B cell (primary cell): ENCODE measurements around the gene ANKRD42. TPM values are rescaled to one million over a fixed set of nuclear protein-coding genes. Genes with fewer than 3 reads are reported as not detected.

Experiments used
- ATAC-seq: fragments of 200-7000 bp; cut with Tn5 transposase; one replicate; pipeline ENCODE4 v1.10.0; 2021; ENCODE audit warnings: low read depth, mild to moderate bottlenecking, moderate number of reproducible peaks, moderate library complexity
- CTCF ChIA-PET: fragments of 350-600 bp; sonication (Branson Sonifier 250); formaldehyde crosslinking; loops from one replicate; lab custom pipeline; 2021; ENCODE audit warnings: antibody characterized with exemption, inconsistent platforms; lab: Charles Lee
- POLR2A ChIA-PET: fragments of 350-600 bp; sonication (Branson Sonifier 250); formaldehyde crosslinking; loops from one replicate; lab custom pipeline; 2021; ENCODE audit warnings: antibody characterized with exemption; lab: Charles Lee
- DNase-seq: peaks from one replicate; pipeline ENCODE4 v3.0.0; 2013
- H2AFZ ChIP-seq: 2 replicates; pipeline ENCODE4 v1.6.1; 2012; ENCODE audit warnings: mild to moderate bottlenecking, low read depth, low read length; ENCODE audit not compliant: insufficient read depth, poor library complexity, severe bottlenecking
- H3K27ac ChIP-seq, 2 donors: 1 replicate in 1 of 2; 2 replicates in 1 of 2; pipeline ENCODE4 v1.5.1; 2012 to 2013; ENCODE audit warnings: low read length in 2 of 2, mild to moderate bottlenecking in 2 of 2, moderate library complexity in 1 of 2
- H3K27me3 ChIP-seq, 4 experiments: fragments of 200-600 bp in 1 of 4; sonication (generic) in 1 of 4; replicated peaks in 1 of 4; 1 replicate in 2 of 4; 2 replicates in 2 of 4; pipeline versions ENCODE4 v1.6.1 to v1.7.0; 2013 to 2016; ENCODE audit warnings: low read length in 3 of 4, mild to moderate bottlenecking in 2 of 4, mixed read lengths in 1 of 4, moderate library complexity in 1 of 4; ENCODE audit not compliant: insufficient read depth in 4 of 4, control insufficient read depth in 3 of 4; ENCODE audit errors: control extremely low read depth in 1 of 4
- H3K36me3 ChIP-seq, 2 experiments: replicated peaks in 1 of 2; 1 replicate in 1 of 2; 2 replicates in 1 of 2; pipeline versions ENCODE4 v1.6.1 to v1.7.1; 2013; ENCODE audit warnings: low read length in 1 of 2; ENCODE audit not compliant: insufficient read depth in 2 of 2, control insufficient read depth in 1 of 2; ENCODE audit errors: control extremely low read depth in 1 of 2, extremely low read depth in 1 of 2
- H3K4me1 ChIP-seq, 2 donors: fragments of 200-600 bp in 1 of 2; sonication (generic) in 1 of 2; 1 replicate in 1 of 2; 2 replicates in 1 of 2; pipeline versions ENCODE4 v1.5.1 to v1.6.1; 2013 to 2017; ENCODE audit warnings: low read length in 2 of 2; ENCODE audit not compliant: control insufficient read depth in 2 of 2, insufficient read depth in 2 of 2
- H3K4me2 ChIP-seq: replicated peaks from 2 replicates; pipeline ENCODE3; 2012; ENCODE audit warnings: mild to moderate bottlenecking, low read depth, low read length; ENCODE audit not compliant: poor library complexity, severe bottlenecking
- H3K4me3 ChIP-seq, 5 experiments: fragments of 200-600 bp in 1 of 5; sonication (generic) in 1 of 5; 1 replicate in 3 of 5; 2 replicates in 2 of 5; pipeline versions ENCODE4 v1.5.1 to v1.7.0; 2011 to 2016; ENCODE audit warnings: low read length in 4 of 5, mild to moderate bottlenecking in 4 of 5, low read depth in 2 of 5, control low read depth in 1 of 5, moderate library complexity in 1 of 5; ENCODE audit not compliant: insufficient read depth in 1 of 5; ENCODE audit errors: control extremely low read depth in 1 of 5, extremely low read depth in 1 of 5
- H3K79me2 ChIP-seq: fragments of 200-600 bp; sonication (generic); one replicate; pipeline ENCODE4 v1.6.0; 2016; ENCODE audit warnings: low read length; ENCODE audit not compliant: control insufficient read depth, insufficient read depth
- H3K9ac ChIP-seq: fragments of 200-600 bp; sonication (generic); 2 replicates; pipeline ENCODE4 v1.6.1; 2017; ENCODE audit warnings: mild to moderate bottlenecking, low read length, moderate library complexity
- H3K9me3 ChIP-seq, 3 donors: one replicate each; pipeline versions ENCODE4 v1.6.1 to v1.7.1; 2013; ENCODE audit warnings: low read length in 2 of 3; ENCODE audit not compliant: control insufficient read depth in 2 of 3, insufficient read depth in 1 of 3; ENCODE audit errors: control extremely low read depth in 1 of 3
- H4K20me1 ChIP-seq: 2 replicates; pipeline ENCODE4 v1.6.0; 2012; ENCODE audit warnings: mild to moderate bottlenecking, low read length; ENCODE audit not compliant: insufficient read depth, control insufficient read depth, poor library complexity, severe bottlenecking
- H3K27ac Mint-ChIP-seq: one replicate; pipeline ENCODE4 v1.8.0; 2021; ENCODE audit warnings: mixed read lengths
- H3K27me3 Mint-ChIP-seq: one replicate; pipeline ENCODE4 v1.8.0; 2021; ENCODE audit warnings: mixed read lengths
- H3K4me1 Mint-ChIP-seq: one replicate; pipeline ENCODE4 v1.8.0; 2021; ENCODE audit warnings: mixed read lengths
- H3K4me3 Mint-ChIP-seq: one replicate; pipeline ENCODE4 v1.8.0; 2021; ENCODE audit warnings: mixed read lengths
- H3K9me3 Mint-ChIP-seq: one replicate; pipeline ENCODE4 v1.8.0; 2022; ENCODE audit warnings: mixed read lengths; ENCODE audit not compliant: insufficient read depth
- EZH2 ChIP-seq: IDR thresholded peaks from 2 replicates; pipeline ENCODE4 v1.6.1; 2012; ENCODE audit warnings: borderline replicate concordance, low read depth, mild to moderate bottlenecking, moderate library complexity, low read length; ENCODE audit not compliant: insufficient read depth, poor library complexity, severe bottlenecking
- WGBS: methylation state at CpG from one replicate; pipeline ENCODE4 v1.1.5; 2013; ENCODE audit warnings: missing lambda C conversion rate; ENCODE audit not compliant: insufficient coverage; 5-methylcytosine and 5-hydroxymethylcytosine counted together
- intact Hi-C: fragments of 100-400 bp; cut with micrococcal nuclease; formaldehyde crosslinking; loops from one replicate; pipeline ENCODE4 v1.10.0; 2022
- polyA plus RNA-seq: library from polyadenylated mRNA; depleted of rRNA; stranded (reverse); fragments of >200 nt; gene quantifications from 2 replicates; pipeline ENCODE4 v1.2.3, GENCODE V29; 2012
- total RNA-seq, 2 donors: library from RNA; stranded (reverse); fragments of 120-200 nt in 1 of 2; gene quantifications; 1 replicate in 1 of 2; 2 replicates in 1 of 2; pipeline versions ENCODE4 v1.2.3 to v1.2.4, GENCODE V29; 2013 to 2022
- TF ChIP-seq, protein P1 (sequence below): fragments of 200-600 bp; IDR thresholded peaks from one replicate; pipeline ENCODE4 v1.8.0; 2022; ENCODE audit warnings: antibody characterized with exemption, mild to moderate bottlenecking

Gene ANKRD42
- total and polyA plus RNA-seq, 2 donors (not counting 1 experiment from before 2014, with no cell fraction given), result 4.1 to 13.3 TPM

DNA sequence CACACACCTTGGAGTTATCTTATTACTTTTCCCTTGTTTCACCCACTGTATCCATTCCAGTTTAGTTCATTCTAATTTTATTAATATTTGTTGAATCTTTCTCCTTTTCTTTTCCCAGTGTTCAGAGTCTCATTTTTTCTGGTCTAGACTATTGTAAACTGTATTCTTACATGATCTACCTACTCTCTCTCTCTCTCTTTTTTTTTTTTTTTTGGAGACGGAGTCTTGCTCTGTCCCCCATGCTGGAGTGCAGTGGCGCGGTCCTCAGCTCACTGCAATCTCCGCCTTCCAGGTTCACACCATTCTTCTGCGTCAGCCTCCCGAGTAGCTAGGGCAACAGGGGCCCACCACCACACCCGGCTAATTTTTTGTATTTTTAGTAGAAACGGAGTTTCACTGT, 2.1 kb downstream of the ANKRD42 start:
- H3K4me1 ChIP-seq, result peaks cover 22 to 29% of the 10 kb centered on the region in 2 donors
- peaks cover 0 to 15% of the 10 kb centered on the region in 2 experiments for H3K36me3 ChIP-seq
- no peak overlapping the region for H3K9ac ChIP-seq
- no peak for ATAC-seq
- peaks cover 50% of the 10 kb centered on the region for H3K79me2 ChIP-seq
- TF ChIP-seq EZH2, result no peak
- TF ChIP-seq, protein P1, sequence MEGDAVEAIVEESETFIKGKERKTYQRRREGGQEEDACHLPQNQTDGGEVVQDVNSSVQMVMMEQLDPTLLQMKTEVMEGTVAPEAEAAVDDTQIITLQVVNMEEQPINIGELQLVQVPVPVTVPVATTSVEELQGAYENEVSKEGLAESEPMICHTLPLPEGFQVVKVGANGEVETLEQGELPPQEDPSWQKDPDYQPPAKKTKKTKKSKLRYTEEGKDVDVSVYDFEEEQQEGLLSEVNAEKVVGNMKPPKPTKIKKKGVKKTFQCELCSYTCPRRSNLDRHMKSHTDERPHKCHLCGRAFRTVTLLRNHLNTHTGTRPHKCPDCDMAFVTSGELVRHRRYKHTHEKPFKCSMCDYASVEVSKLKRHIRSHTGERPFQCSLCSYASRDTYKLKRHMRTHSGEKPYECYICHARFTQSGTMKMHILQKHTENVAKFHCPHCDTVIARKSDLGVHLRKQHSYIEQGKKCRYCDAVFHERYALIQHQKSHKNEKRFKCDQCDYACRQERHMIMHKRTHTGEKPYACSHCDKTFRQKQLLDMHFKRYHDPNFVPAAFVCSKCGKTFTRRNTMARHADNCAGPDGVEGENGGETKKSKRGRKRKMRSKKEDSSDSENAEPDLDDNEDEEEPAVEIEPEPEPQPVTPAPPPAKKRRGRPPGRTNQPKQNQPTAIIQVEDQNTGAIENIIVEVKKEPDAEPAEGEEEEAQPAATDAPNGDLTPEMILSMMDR, result no peak
- ChIA-PET POLR2A (no interaction called here), CTCF (interaction anchor here (2.2 kb wide), 1 partner anchor 328 kb away, joined by 7 read pairs; no protein-coding TSS in a partner anchor)
- 100% methylated on average over 7 of the region's 8 CpGs for WGBS
- no peaks in the 10 kb centered on the region for H3K27me3 ChIP-seq
- peak overlapping the region; percentile 98 for H3K4me3 Mint-ChIP-seq
- no peak overlapping the region for H3K4me3 ChIP-seq
- no peaks in the 10 kb centered on the region for H3K9me3 Mint-ChIP-seq
- peak overlapping the region; percentile 97 for H3K27ac Mint-ChIP-seq
- no peaks in the 10 kb centered on the region for H3K9me3 ChIP-seq
- peak overlapping the region; percentile 77 for H3K4me2 ChIP-seq
- intact Hi-C loops, result loop anchor here (2.0 to 10.0 kb wide), 2 partner anchors 59 to 133 kb away; no protein-coding TSS in a partner anchor
- H3K4me1 Mint-ChIP-seq, result peaks cover 49% of the 10 kb centered on the region
- H2AFZ ChIP-seq, result peak overlapping the region; percentile 75
- H3K27me3 Mint-ChIP-seq, result no peaks in the 10 kb centered on the region
- peak overlapping the region in 1 of 2 donors; percentile 96 for H3K27ac ChIP-seq
- DNase-seq, result no peak
- H4K20me1 ChIP-seq, result no peaks in the 10 kb centered on the region

DNA sequence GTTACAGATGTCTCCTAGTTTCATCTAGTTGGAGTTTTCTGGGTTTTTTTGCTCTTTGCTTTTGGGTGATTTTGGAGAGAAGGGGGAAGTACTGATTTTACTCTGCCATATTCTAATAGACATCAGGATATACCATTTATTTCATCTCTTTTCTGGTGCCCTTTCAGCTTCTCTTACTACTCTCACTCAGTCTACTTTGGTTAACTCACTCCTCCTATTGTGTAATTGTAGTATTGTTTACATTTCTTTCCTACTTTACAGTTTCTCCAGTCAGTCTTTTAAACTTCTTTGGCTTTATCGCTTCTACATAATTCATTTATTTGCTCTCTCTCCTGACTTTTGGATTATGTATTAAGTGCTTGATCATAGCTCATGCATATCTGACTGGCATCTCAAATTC, 6.5 kb downstream of the ANKRD42 start:
- H3K79me2 ChIP-seq, result peaks cover 48% of the 10 kb centered on the region
- peaks cover 6 to 13% of the 10 kb centered on the region in 2 donors for H3K4me1 ChIP-seq
- no peaks in the 10 kb centered on the region for H3K27me3 Mint-ChIP-seq
- no peak overlapping the region for H3K27ac ChIP-seq
- peaks cover 21% of the 10 kb centered on the region for H3K4me1 Mint-ChIP-seq
- no peaks in the 10 kb centered on the region for H3K9me3 ChIP-seq
- peaks cover 0 to 22% of the 10 kb centered on the region in 2 experiments for H3K36me3 ChIP-seq
- intact Hi-C loops, result no loop called here
- no CpG with 5 or more reads among the region's 1 CpG for WGBS
- ChIA-PET POLR2A (no interaction called here), CTCF (no interaction called here)
- H3K4me3 ChIP-seq, result no peak overlapping the region
- H3K27me3 ChIP-seq, result no peaks in the 10 kb centered on the region
- no peak for DNase-seq
- no peaks in the 10 kb centered on the region for H3K9me3 Mint-ChIP-seq
- no peak overlapping the region for H3K4me2 ChIP-seq
- TF ChIP-seq EZH2, result no peak
- no peak for ATAC-seq
- no peaks in the 10 kb centered on the region for H4K20me1 ChIP-seq
- no peak overlapping the region for H2AFZ ChIP-seq
- no peak overlapping the region for H3K27ac Mint-ChIP-seq
- H3K9ac ChIP-seq, result no peak overlapping the region
- no peak overlapping the region for H3K4me3 Mint-ChIP-seq
